HepG2 (cell line): ENCODE results near the gene SLC6A12. TPM values are rescaled to one million over a fixed set of nuclear protein-coding genes. Genes with fewer than 3 reads are reported as not detected.

ENCODE experiments used
- ATAC-seq: fragments of 200-7000 bp; cut with Tn5 transposase; 3 replicates; pipeline ENCODE4 v1.9.1; 2020; ENCODE audit warnings: mild to moderate bottlenecking, moderate library complexity
- BruUV-seq: library from RNA; stranded (reverse); fragments of 400-500 nt; replicated peaks from 2 replicates; lab custom pipeline; 2021; lab: Mats Ljungman, UMichigan
- CTCF ChIA-PET: fragments of 300-600 bp; formaldehyde crosslinking; extraction: SDS; loops from one replicate; lab custom pipeline; 2021; ENCODE audit warnings: low total read pairs, inconsistent platforms, low intra/inter-chr PET ratio; lab: Yijun Ruan, JAX
- POLR2A ChIA-PET: fragments of 350-600 bp; sonication (Branson Sonifier 250); formaldehyde crosslinking; loops from one replicate; lab custom pipeline; 2020; ENCODE audit warnings: antibody characterized with exemption, inconsistent platforms; lab: Yijun Ruan, JAX
- DNase-seq: peaks from one replicate; pipeline ENCODE4 v3.0.0-alpha.2; 2015; ENCODE audit warnings: low spot score
- FAIRE-seq: peaks from 3 replicates; lab custom pipeline; 2011; peaks lifted over from hg19 to GRCh38; lab: Jason Lieb, UNC
- H2AFZ ChIP-seq: one replicate; pipeline ENCODE4 v1.6.1; 2011; ENCODE audit warnings: low read length, inconsistent platforms
- H3K27ac ChIP-seq: fragments of 300-600 bp; 3 replicates; pipeline ENCODE4 v1.8.0; 2011; ENCODE audit warnings: mixed run types, mild to moderate bottlenecking, mixed read lengths, low read length, inconsistent platforms; ENCODE audit not compliant: insufficient read depth; ENCODE audit errors: extremely low read length
- H3K27me3 ChIP-seq, 2 experiments: fragments of 200-600 bp in 1 of 2; 2 replicates in 1 of 2; 3 replicates in 1 of 2; pipeline versions ENCODE4 v1.6.0 to v1.8.0; 2011; ENCODE audit warnings: low read length in 2 of 2, mild to moderate bottlenecking in 2 of 2, moderate library complexity in 2 of 2, inconsistent platforms in 1 of 2; ENCODE audit not compliant: insufficient read depth in 2 of 2, control insufficient read depth in 1 of 2
- H3K36me3 ChIP-seq, 2 experiments: fragments of 200-600 bp in 1 of 2; replicated peaks in 1 of 2; 2 replicates in 1 of 2; 3 replicates in 1 of 2; pipeline versions ENCODE4 v1.5.1 to v1.8.0; 2011; ENCODE audit warnings: low read length in 2 of 2, inconsistent platforms in 1 of 2; ENCODE audit not compliant: insufficient read depth in 2 of 2, control insufficient read depth in 1 of 2
- H3K4me1 ChIP-seq: 2 replicates; pipeline ENCODE4 v1.5.1; 2012; ENCODE audit warnings: low read length, inconsistent platforms; ENCODE audit not compliant: insufficient read depth
- H3K4me2 ChIP-seq: 2 replicates; pipeline ENCODE4 v1.6.0; 2011; ENCODE audit warnings: low read depth, low read length, inconsistent platforms
- H3K4me3 ChIP-seq, 3 experiments: fragments of 200-600 bp in 1 of 3; sonication (generic), shearing (Covaris generic) in 1 of 3; replicated peaks in 1 of 3; 2 replicates each; pipeline ENCODE4 v1.5.1; 2011 to 2016; ENCODE audit warnings: low read length in 3 of 3, inconsistent platforms in 2 of 3, low read depth in 2 of 3, mild to moderate bottlenecking in 2 of 3, control low read depth in 1 of 3, mixed read lengths in 1 of 3; ENCODE audit not compliant: insufficient read depth in 1 of 3
- H3K79me2 ChIP-seq: one replicate; pipeline ENCODE4 v1.6.1; 2011; ENCODE audit warnings: low read length, inconsistent platforms; ENCODE audit not compliant: insufficient read depth
- H3K9ac ChIP-seq: 2 replicates; pipeline ENCODE4 v1.6.0; 2011; ENCODE audit warnings: mild to moderate bottlenecking, low read depth, low read length, inconsistent platforms; ENCODE audit not compliant: insufficient read depth
- H3K9me3 ChIP-seq: 2 replicates; pipeline ENCODE4 v1.5.1; 2012; ENCODE audit warnings: mild to moderate bottlenecking, low read length
- H4K20me1 ChIP-seq: 2 replicates; pipeline ENCODE4 v1.6.0; 2011; ENCODE audit warnings: inconsistent platforms, mild to moderate bottlenecking, low read length, moderate library complexity; ENCODE audit not compliant: insufficient read depth
- AHDC1 ChIP-seq: sonication (generic); formaldehyde crosslinking; IDR thresholded peaks from 2 replicates; pipeline ENCODE4 v1.5.1; 2020; ENCODE audit warnings: mild to moderate bottlenecking, missing genetic modification reagents, borderline replicate concordance
- CHD2 ChIP-seq: IDR thresholded peaks from 2 replicates; pipeline ENCODE4 v1.6.1; 2011; ENCODE audit warnings: low read depth, low read length, improper control_type of control experiment
- HIC2 ChIP-seq: sonication (generic); formaldehyde crosslinking; IDR thresholded peaks from 2 replicates; pipeline ENCODE4 v1.9.0; 2022; ENCODE audit warnings: low read depth, missing genetic modification reagents
- KDM6A ChIP-seq: IDR thresholded peaks from 2 replicates; pipeline ENCODE4 v1.6.1; 2016; ENCODE audit warnings: low read depth
- KMT2B ChIP-seq: IDR thresholded peaks from 2 replicates; pipeline ENCODE4 v1.6.1; 2016; ENCODE audit warnings: missing genetic modification reagents, missing compliant biosample characterization
- MTA3 ChIP-seq: sonication (generic); formaldehyde crosslinking; IDR thresholded peaks from 2 replicates; pipeline ENCODE4 v1.4.0; 2020; ENCODE audit warnings: missing genetic modification reagents
- NFAT5 ChIP-seq: sonication (generic); formaldehyde crosslinking; IDR thresholded peaks from 2 replicates; pipeline ENCODE4 v1.4.0; 2020; ENCODE audit warnings: missing genetic modification reagents
- PPARG ChIP-seq: conservative IDR thresholded peaks from 2 replicates; pipeline ENCODE4 v1.6.1; 2016; ENCODE audit warnings: missing biosample characterization, missing genetic modification reagents
- WIZ ChIP-seq: sonication (generic); formaldehyde crosslinking; IDR thresholded peaks from 2 replicates; pipeline ENCODE4 v1.5.1; 2020; ENCODE audit warnings: mild to moderate bottlenecking, missing genetic modification reagents
- ZNF234 ChIP-seq: sonication (generic); formaldehyde crosslinking; conservative IDR thresholded peaks from 2 replicates; pipeline ENCODE4 v1.5.1; 2020; ENCODE audit warnings: mild to moderate bottlenecking, missing genetic modification reagents
- ZNF530 ChIP-seq: sonication (generic); formaldehyde crosslinking; IDR thresholded peaks from 2 replicates; pipeline ENCODE4 v1.5.0; 2020; ENCODE audit warnings: low read depth, mild to moderate bottlenecking, missing genetic modification reagents
- ZNF878 ChIP-seq: sonication (generic); formaldehyde crosslinking; IDR thresholded peaks from 2 replicates; pipeline ENCODE4 v1.8.1; 2023; ENCODE audit warnings: mild to moderate bottlenecking, missing genetic modification reagents, moderate library complexity
- WGBS: methylation state at CpG from one replicate; pipeline ENCODE4 v1.1.6; 2017; ENCODE audit warnings: low lambda C conversion rate; 5-methylcytosine and 5-hydroxymethylcytosine counted together
- in situ Hi-C: cut with HindIII; loops from 2 replicates; pipeline ENCODE4 v1.10.0; 2017; ENCODE audit warnings: low pct_unique_long_range_greater_than_20kb; ENCODE audit not compliant: extremely low pct_ligation_motif_present
- intact Hi-C: fragments of 100-400 bp; cut with micrococcal nuclease; formaldehyde crosslinking; loops from one replicate; pipeline ENCODE4 v1.10.0; 2022; ENCODE audit not compliant: unreplicated experiment
- polyA plus RNA-seq, 8 experiments: library from polyadenylated mRNA; depleted of rRNA in 3 of 8; stranded (reverse) in 7 of 8; unstranded in 1 of 8; fragments of >200 nt; fragmentation: Illumina TruSeq in 4 of 8; extraction: Trizol in 4 of 8; gene quantifications; 2 replicates each; pipeline versions ENCODE4 v1.2.1 to v1.2.3, GENCODE V29; 2011 to 2016; ENCODE audit warnings: low read depth in 4 of 8, missing spikeins in 1 of 8, mixed read lengths in 1 of 8; ENCODE audit not compliant: insufficient read depth in 1 of 8
- total RNA-seq, 5 experiments: library from RNA; depleted of rRNA; stranded (reverse); fragments of >200 nt; fragmentation: Illumina TruSeq; extraction: Trizol; gene quantifications; 2 replicates each; pipeline ENCODE4 v1.2.3, GENCODE V29; 2016; ENCODE audit warnings: low read depth in 1 of 5

Gene SLC6A12
- total and polyA plus RNA-seq, 2 of the 13 experiments (the other 11 are each of a cell fraction or from before 2014, with no cell fraction given) = 3.7 to 18.8 TPM

GRCh38 chr12:215116-215515 lies 1.2 kb upstream of the SLC6A12 start:
- Histone ChIP-seq H3K27me3 (peaks cover 0 to 16% of the 10 kb centered on the region in 2 experiments; a peak in 3 of 5 replicates), H3K79me2 (no peaks in the 10 kb centered on the region), H3K36me3 (no peaks in the 10 kb centered on the region), H3K4me3 (no peak overlapping the region), H4K20me1 (peaks cover 7% of the 10 kb centered on the region), H3K9me3 (no peaks in the 10 kb centered on the region), H2AFZ (no peak overlapping the region), H3K4me2 (no peak overlapping the region), H3K9ac (no peak overlapping the region), H3K27ac (no peak overlapping the region), H3K4me1 (peaks cover 64% of the 10 kb centered on the region)
- POLR2A ChIA-PET = interaction anchor here (0.7 kb wide), 1 partner anchor 22 kb away, joined by 3 read pairs; no protein-coding TSS in a partner anchor
- in situ Hi-C loops (no loop called here), intact Hi-C loops (no loop called here)
- DNase-seq (no peak), ATAC-seq (no peak), FAIRE-seq (no peak)
- BruUV-seq = no TSS peak
- 70% methylated on average over 6 of the region's 6 CpGs for WGBS
- CTCF ChIA-PET = no interaction called here
- TF ChIP-seq AHDC1 (no peak), PPARG (CRISPR knock-in tag) (no peak), KDM6A (CRISPR knock-in tag) (no peak), HIC2 (CRISPR knock-in tag) (no peak), MTA3 (CRISPR knock-in tag) (no peak), NFAT5 (no peak), ZNF878 (CRISPR knock-in tag) (no peak), CHD2 (no peak), ZNF530 (no peak), ZNF234 (no peak), WIZ (CRISPR knock-in tag) (no peak), KMT2B (CRISPR knock-in tag) (no peak)
